ENCODE measurements around the gene TANC1. TPM values are rescaled to one million over a fixed set of nuclear protein-coding genes. Genes with fewer than 3 reads are reported as not detected.

Gene TANC1
- polyA plus RNA-seq, 2 of the 4 experiments (the other 2 are of a cell fraction), result 9.2 to 21.2 TPM

- Histone ChIP-seq H3K4me1 (peaks cover 25% of the 10 kb centered on the region), H3K9me3 (no peaks in the 10 kb centered on the region), H3K4me2 (peak overlapping the region; percentile 93), H3K27ac (peak overlapping the region; percentile 75 to 92), H3K4me3 (peak overlapping the region; percentile 88)
- TF ChIP-seq PHF8 (IDR thresholded peaks at IDR 0.05; ENCODE audit: borderline replicate concordance, low read depth) (0 out of 2 replicates have a peak, but pooled peaks have one; percentile 6), BHLHE40 (IDR thresholded peaks at IDR 0.05; ENCODE audit: low read depth, low read length) (no peak)
- WGBS (ENCODE audit: missing lambda C conversion rate), result 2% methylated on average over 30 of the region's 36 CpGs
- DNase-seq (ENCODE audit: low read depth in 1 of 2, low spot score in 1 of 2), result peak in 1 of 2 experiments; percentile 27
- ATAC-seq, result peak; percentile 16 to 31
- ChIA-PET POLR2A (interaction anchor here (0.7 to 3.3 kb wide), 5 partner anchors 8 to 38 kb away, joined by 3 to 19 read pairs (median 3); no protein-coding TSS in a partner anchor), CTCF (interaction anchor here (1.0 to 3.7 kb wide), 5 partner anchors 18 to 150 kb away, joined by 3 to 15 read pairs (median 8); no protein-coding TSS in a partner anchor)
- FAIRE-seq, result no peak
Measured at GRCh38 chr2:158969162-158969714, 798 bp downstream of the TANC1 start.

- 3% methylated on average over 25 of the region's 25 CpGs for WGBS (ENCODE audit: missing lambda C conversion rate)
- H3K4me2 ChIP-seq, result peak overlapping the region; percentile 93
- H3K4me3 ChIP-seq, result peak overlapping the region; percentile 88
- H3K9me3 ChIP-seq, result no peaks in the 10 kb centered on the region
- no peak for TF ChIP-seq NFE2L2 (conservative IDR thresholded peaks at IDR 0.05; ENCODE audit: low read length)
- TF ChIP-seq, protein P1, sequence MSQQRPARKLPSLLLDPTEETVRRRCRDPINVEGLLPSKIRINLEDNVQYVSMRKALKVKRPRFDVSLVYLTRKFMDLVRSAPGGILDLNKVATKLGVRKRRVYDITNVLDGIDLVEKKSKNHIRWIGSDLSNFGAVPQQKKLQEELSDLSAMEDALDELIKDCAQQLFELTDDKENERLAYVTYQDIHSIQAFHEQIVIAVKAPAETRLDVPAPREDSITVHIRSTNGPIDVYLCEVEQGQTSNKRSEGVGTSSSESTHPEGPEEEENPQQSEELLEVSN (IDR thresholded peaks at IDR 0.05; ENCODE audit: borderline replicate concordance, low read depth), result peak; percentile 38; the same call in 1 of the 2 replicates
- peak; percentile 55 for TF ChIP-seq MAX (IDR thresholded peaks at IDR 0.05)
- 0 out of 3 replicates have a peak, but pooled peaks have one; percentile 6 for TF ChIP-seq SMC3 (IDR thresholded peaks at IDR 0.05)
- ChIA-PET POLR2A (interaction anchor here (3.3 kb wide), 1 partner anchor 16 kb away, joined by 19 read pairs; no protein-coding TSS in a partner anchor), CTCF (interaction anchor here (1.0 to 3.7 kb wide), 4 partner anchors 17 to 149 kb away, joined by 3 to 15 read pairs (median 6); no protein-coding TSS in a partner anchor)
- ATAC-seq, result peak; percentile 37 to 51; a peak in 5 of 6 replicates
- no peak for FAIRE-seq
- peak in 1 of 2 experiments; percentile 30 for DNase-seq (ENCODE audit: low read depth in 1 of 2, low spot score in 1 of 2)
- H3K27ac ChIP-seq, result peak overlapping the region; percentile 75 to 92
- H3K4me1 ChIP-seq, result peaks cover 25% of the 10 kb centered on the region
Measured at GRCh38 chr2:158969715-158970240, 1.3 kb downstream of the TANC1 start.

DNA sequence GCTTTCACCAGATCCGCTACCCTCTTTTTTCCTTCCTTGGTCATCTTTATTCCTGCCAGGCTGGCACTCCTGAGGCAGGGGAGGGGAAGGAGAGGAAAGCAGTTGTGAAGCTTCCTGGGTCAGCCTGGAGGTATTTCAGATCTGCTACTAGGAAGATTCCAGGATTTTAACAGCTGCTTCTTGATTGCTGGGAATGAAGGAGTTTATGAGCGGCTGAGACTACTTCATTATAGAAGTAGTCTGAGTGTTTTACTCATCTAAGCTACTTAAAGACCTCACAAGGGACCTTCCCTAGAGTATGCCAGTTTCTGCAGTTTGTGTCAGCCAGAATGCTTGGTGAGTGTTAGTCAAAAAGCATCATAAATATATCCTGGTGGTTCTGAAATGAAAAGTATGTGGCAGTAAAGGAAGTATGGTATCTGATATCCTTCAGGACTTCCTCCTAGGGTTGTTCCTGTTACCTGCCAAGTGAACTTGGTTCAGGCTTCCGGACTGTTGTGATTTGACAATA lies 1.9 kb downstream of the TANC1 start:
- no peak for FAIRE-seq
- no peak for TF ChIP-seq EP300 (IDR thresholded peaks at IDR 0.05)
- no peak for TF ChIP-seq RCOR1 (IDR thresholded peaks at IDR 0.05; ENCODE audit: low read depth, low read length)
- no peak for TF ChIP-seq POLR2AphosphoS2 (conservative IDR thresholded peaks at IDR 0.05; ENCODE audit: low read length)
- TF ChIP-seq FOSL2 (IDR thresholded peaks at IDR 0.05), result no peak
- no peak for TF ChIP-seq FOSL2 (CRISPR knock-in tag; IDR thresholded peaks at IDR 0.05)
- no peak for TF ChIP-seq CHD4 (IDR thresholded peaks at IDR 0.05; ENCODE audit: borderline replicate concordance)
- TF ChIP-seq, protein P2, sequence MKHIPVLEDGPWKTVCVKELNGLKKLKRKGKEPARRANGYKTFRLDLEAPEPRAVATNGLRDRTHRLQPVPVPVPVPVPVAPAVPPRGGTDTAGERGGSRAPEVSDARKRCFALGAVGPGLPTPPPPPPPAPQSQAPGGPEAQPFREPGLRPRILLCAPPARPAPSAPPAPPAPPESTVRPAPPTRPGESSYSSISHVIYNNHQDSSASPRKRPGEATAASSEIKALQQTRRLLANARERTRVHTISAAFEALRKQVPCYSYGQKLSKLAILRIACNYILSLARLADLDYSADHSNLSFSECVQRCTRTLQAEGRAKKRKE (CRISPR knock-in tag; IDR thresholded peaks at IDR 0.05; ENCODE audit: low read depth), result no peak
- TF ChIP-seq EHMT2 (IDR thresholded peaks at IDR 0.05; ENCODE audit: low read depth), result no peak
- no peak for TF ChIP-seq MYC (IDR thresholded peaks at IDR 0.05; ENCODE audit: borderline replicate concordance, low read length)
- TF ChIP-seq CBX8 (IDR thresholded peaks at IDR 0.05), result no peak
- no peak for TF ChIP-seq ZC3H11A (IDR thresholded peaks at IDR 0.05)
- ChIA-PET CTCF (interaction anchor here (1.1 to 3.7 kb wide), 3 partner anchors 17 to 149 kb away, joined by 3 to 15 read pairs (median 8); no protein-coding TSS in a partner anchor), POLR2A (interaction anchor here (3.3 kb wide), 1 partner anchor 16 kb away, joined by 19 read pairs; no protein-coding TSS in a partner anchor)
- Histone ChIP-seq H3K9me3 (no peaks in the 10 kb centered on the region), H3K4me1 (peaks cover 25% of the 10 kb centered on the region), H3K27ac (peak overlapping the region; percentile 75 to 92), H3K4me3 (peak overlapping the region; percentile 88), H3K4me2 (peak overlapping the region; percentile 93)
- no peak for DNase-seq (ENCODE audit: low read depth in 1 of 2, low spot score in 1 of 2)
- WGBS (ENCODE audit: missing lambda C conversion rate), result 58% methylated on average over 3 of the region's 3 CpGs
- ATAC-seq, result no peak

All from A549 (cell line).